Ishikawa (cell line): ENCODE measurements around the gene ZNF513.

Experiments used
- CEBPB ChIP-seq: IDR thresholded peaks from 2 replicates; pipeline ENCODE4 v1.6.1; 2012
- CREB1 ChIP-seq: IDR thresholded peaks from 2 replicates; pipeline ENCODE4 v1.6.1; 2012; ENCODE audit warnings: low read depth
- EGR1 ChIP-seq: IDR thresholded peaks from 2 replicates; pipeline ENCODE4 v1.6.1; 2012
- EP300 ChIP-seq: IDR thresholded peaks from 2 replicates; pipeline ENCODE4 v1.6.1; 2012; ENCODE audit warnings: borderline replicate concordance
- FOXM1 ChIP-seq: IDR thresholded peaks from 2 replicates; pipeline ENCODE4 v1.6.1; 2012; ENCODE audit warnings: low read depth, borderline replicate concordance
- MAX ChIP-seq: IDR thresholded peaks from 2 replicates; pipeline ENCODE4 v1.6.1; 2012
- NFIC ChIP-seq: IDR thresholded peaks from 2 replicates; pipeline ENCODE4 v1.6.1; 2012
- RAD21 ChIP-seq: IDR thresholded peaks from 2 replicates; pipeline ENCODE4 v1.6.1; 2012; ENCODE audit warnings: low read depth
- REST ChIP-seq: IDR thresholded peaks from 2 replicates; pipeline ENCODE4 v1.6.1; 2012; ENCODE audit warnings: low read depth, mild to moderate bottlenecking
- TAF1 ChIP-seq: IDR thresholded peaks from 2 replicates; pipeline ENCODE4 v1.6.1; 2012; ENCODE audit warnings: low read depth, mild to moderate bottlenecking
- TCF12 ChIP-seq: IDR thresholded peaks from 2 replicates; pipeline ENCODE4 v1.6.1; 2012; ENCODE audit warnings: low read depth
- TEAD4 ChIP-seq: IDR thresholded peaks from 2 replicates; pipeline ENCODE4 v1.6.1; 2012
- USF1 ChIP-seq: IDR thresholded peaks from 2 replicates; pipeline ENCODE4 v1.6.1; 2012
- YY1 ChIP-seq: IDR thresholded peaks from 2 replicates; pipeline ENCODE4 v1.6.1; 2012; ENCODE audit warnings: low read depth
- ZBTB7A ChIP-seq: IDR thresholded peaks from 2 replicates; pipeline ENCODE4 v1.6.1; 2012; ENCODE audit warnings: low read depth

ZNF513 gene

GRCh38 chr2:27378809-27379290 is 1.7 kb downstream of the ZNF513 start:
- TF ChIP-seq EGR1 (no peak), CEBPB (no peak), EP300 (no peak), USF1 (no peak), NFIC (no peak), ZBTB7A (no peak), FOXM1 (no peak), RAD21 (no peak), YY1 (no peak), TEAD4 (no peak), TCF12 (no peak), TAF1 (no peak), REST (no peak), MAX (no peak)

GRCh38 chr2:27378096-27378808 is 2.3 kb downstream of the ZNF513 start:
- 0 out of 2 replicates have a peak, but pooled peaks have one; percentile 10 for TF ChIP-seq TEAD4
- TF ChIP-seq REST: no peak
- no peak for TF ChIP-seq CREB1
- peak; percentile 42; the same call in 1 of the 2 replicates for TF ChIP-seq RAD21

- TF ChIP-seq CREB1: no peak
- no peak for TF ChIP-seq TEAD4
- TF ChIP-seq ZBTB7A: no peak
- no peak for TF ChIP-seq USF1
- no peak for TF ChIP-seq REST
- TF ChIP-seq FOXM1: no peak
- no peak for TF ChIP-seq YY1
- no peak for TF ChIP-seq TCF12
- TF ChIP-seq NFIC: no peak
- no peak for TF ChIP-seq EP300
- TF ChIP-seq EGR1: no peak
- TF ChIP-seq CEBPB: no peak
- TF ChIP-seq TAF1: no peak
- TF ChIP-seq RAD21: no peak
- no peak for TF ChIP-seq MAX
Measured at GRCh38 chr2:27377618-27378095, 2.9 kb downstream of the ZNF513 start.

GRCh38 chr2:27376866-27377617 is 3.5 kb downstream of the ZNF513 start:
- TF ChIP-seq RAD21: no peak
